GM12801 (cell line): Measurements from ENCODE around the gene TMED5.

Experiments
- CTCF ChIP-seq: IDR thresholded peaks from one replicate; pipeline ENCODE4 v1.5.1; 2011; ENCODE audit warnings: control low read depth; ENCODE audit not compliant: insufficient read length; ENCODE audit errors: extremely low read depth

TMED5 gene

GRCh38 chr1:93111065-93111464 is 69.1 kb downstream of the TMED5 start:
- TF ChIP-seq CTCF, result no peak

- TF ChIP-seq CTCF, result no peak
Measured at GRCh38 chr1:93109578-93109977, 70.6 kb downstream of the TMED5 start.

- no peak for TF ChIP-seq CTCF
Measured at GRCh38 chr1:93108335-93108734, 71.9 kb downstream of the TMED5 start.

GRCh38 chr1:93107395-93107794 is 72.8 kb downstream of the TMED5 start:
- TF ChIP-seq CTCF, result no peak

- TF ChIP-seq CTCF, result no peak
Measured at GRCh38 chr1:93106226-93106625, 74.0 kb downstream of the TMED5 start.

GRCh38 chr1:93102142-93102541 is 78.1 kb downstream of the TMED5 start:
- TF ChIP-seq CTCF, result no peak
